Measurements from ENCODE around the gene POC1B.

Gene POC1B

DNA sequence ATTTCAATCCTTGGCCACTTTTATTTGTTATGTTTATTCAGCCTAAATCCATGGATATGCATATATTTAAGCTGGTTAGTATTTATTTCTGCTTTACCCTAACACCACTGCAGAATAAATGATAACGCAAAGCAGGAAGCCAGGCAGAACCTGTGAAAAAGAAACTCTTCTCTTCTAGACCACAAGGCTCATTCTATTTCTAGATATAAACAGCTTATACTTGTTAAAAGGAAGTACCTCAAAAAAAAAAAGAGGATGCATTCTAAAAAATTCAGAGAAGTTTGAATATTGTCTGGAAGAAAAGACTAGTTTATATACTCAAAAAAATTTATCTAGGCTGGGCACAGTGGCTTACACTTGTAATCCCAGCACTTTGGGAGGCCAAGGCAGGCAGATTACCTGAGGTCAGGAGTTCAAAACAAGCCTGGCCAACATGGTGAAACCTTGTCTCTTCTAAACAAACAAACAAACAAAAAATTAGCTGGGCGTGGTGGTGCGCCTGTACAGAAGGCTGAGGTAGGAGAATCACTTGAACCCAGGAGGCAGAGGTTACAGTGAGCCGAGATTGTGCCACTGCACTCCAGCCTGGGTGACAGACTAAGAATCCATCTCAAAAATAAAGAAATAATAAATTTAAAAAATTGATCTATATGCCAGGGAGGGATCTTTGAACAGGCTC is 57.1 kb downstream of the POC1B start:
- in situ Hi-C loops (cut with HindIII; ENCODE audit: low sequenced_read_pairs) = no loop called here

DNA sequence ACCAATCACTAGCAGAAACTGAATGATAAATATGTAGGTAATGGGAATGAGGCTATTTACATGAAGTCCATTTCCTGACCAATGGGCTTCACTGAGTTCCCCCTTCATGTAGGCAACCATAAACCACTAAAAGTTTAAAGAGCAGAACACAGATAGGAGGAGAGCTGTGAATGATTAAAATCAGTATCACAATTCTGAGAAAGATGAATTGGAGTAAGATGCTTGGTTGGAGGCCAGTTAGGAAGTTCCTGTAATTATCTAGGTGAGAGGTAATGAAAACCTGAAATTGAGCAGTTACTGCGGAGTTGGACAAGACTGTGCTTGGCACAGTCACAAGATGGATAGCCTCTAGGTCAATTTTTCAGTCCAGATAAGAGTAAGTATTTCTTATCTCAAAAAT is 57.8 kb downstream of the POC1B start:
- in situ Hi-C loops (cut with HindIII; ENCODE audit: low sequenced_read_pairs) = no loop called here

DNA sequence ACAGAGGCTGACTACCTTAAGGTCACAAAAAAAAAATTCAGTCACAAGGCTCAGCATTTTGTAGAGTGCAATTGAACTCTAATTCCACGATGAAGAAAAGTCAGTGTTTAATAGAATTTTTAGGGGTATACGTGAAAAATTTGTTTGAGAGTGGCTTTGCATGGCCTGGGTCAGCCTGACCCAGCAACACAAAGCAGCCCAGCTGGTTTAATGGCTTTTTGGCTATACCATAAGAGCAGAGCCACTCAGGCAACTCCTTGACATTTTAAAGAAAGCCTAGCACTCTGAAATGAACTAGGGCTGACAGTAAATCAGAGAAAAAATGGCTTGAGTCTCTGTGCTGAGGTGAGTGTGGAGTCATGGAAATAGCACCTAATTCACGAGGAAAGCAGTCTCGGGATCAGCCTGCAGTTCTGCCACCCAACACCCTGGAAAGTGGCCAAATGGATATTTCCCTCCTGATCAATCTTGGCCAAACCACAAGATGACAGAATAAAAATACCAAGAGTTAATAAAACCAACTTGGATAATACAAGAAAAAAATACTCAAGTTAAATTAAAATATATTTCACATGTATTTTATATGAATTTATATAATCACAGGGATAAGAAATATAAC is 60.8 kb downstream of the POC1B start:
- in situ Hi-C loops (cut with HindIII; ENCODE audit: low sequenced_read_pairs) = loop anchor here (5.0 kb wide), 1 partner anchor 418 kb away; no protein-coding TSS in a partner anchor

DNA sequence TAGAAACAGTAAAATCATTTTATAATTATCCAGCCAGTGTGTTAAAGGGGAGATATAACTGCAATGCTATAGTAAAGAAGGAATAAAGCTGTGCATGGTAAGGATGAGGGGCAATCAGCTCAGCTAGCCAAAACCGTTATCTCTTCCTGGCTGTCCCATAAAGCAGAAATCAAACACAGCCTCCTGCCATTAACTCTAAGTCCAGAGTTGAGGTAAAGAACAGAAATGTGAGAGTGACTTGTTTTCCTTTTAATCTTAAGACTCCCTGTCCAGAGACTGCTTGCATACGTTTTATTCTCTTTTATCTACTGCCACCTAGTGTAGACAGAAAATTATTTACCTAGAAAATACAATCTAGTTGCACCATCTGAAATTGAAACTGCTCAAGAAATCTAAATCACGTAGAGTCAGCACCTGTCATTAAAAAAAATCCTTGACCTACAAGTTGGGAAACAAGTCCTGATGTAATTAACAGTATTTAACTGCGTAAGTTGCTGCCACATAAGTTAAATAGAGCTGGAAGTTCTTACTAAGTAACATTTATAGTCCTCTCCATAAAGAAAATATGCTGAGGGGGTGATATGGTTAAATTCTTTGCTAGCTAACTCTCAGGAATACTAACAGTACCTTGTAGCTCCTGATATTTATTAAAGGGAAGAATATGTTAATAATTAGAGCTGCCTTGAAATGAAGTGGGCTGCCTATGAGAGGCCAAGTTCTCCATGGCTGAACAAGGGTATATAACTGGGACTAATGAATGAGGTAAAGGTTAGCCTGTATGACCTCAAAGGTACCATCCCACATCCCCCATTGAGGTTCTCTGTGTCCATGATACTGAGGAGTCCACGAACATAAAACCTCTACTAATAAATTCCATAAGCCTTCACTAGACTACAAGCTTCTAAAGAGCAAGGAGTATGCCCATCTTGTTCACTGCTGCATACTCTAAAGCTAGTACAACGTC is 63.9 kb downstream of the POC1B start:
- in situ Hi-C loops (cut with HindIII; ENCODE audit: low sequenced_read_pairs) = loop anchor here (5.0 kb wide), 1 partner anchor 415 kb away; no protein-coding TSS in a partner anchor

DNA sequence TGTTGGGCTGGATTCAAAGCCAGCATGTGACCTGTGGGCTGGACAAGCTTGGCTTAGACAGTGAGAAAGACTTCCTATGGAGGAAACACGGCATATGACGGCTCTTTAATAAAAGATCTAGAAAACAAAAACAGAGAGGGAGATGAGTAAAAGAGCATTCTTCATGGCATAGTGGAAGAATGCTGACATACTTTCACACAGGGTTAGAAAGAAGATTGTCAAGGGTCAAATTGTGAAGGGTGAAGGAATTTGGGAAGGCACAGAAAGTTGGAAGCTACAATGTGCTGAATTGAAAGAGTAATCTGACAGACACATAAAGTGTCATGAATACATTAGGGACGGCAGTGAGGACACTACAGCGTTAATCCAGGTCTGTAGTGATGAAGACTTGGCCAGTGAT is 64.7 kb downstream of the POC1B start:
- in situ Hi-C loops (cut with HindIII; ENCODE audit: low sequenced_read_pairs) = loop anchor here (5.0 kb wide), 1 partner anchor 414 kb away; no protein-coding TSS in a partner anchor

DNA sequence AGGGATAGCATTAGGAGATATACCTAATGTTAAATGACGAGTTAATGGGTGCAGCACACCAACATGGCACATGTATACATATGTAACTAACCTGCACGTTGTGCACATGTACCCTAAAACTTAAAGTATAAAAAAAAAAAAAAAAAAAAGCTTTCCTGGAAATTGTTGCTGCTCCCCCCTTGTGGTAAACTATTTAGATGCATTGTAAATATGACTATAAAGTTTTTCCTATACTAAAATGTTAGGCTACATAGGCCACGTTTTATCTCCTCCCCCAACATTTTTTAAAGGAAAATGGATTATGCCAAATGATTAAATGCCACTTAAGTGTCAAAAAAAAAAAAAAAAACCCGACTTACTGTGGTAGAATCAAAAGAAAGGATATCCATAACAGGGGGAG is 66.6 kb downstream of the POC1B start:
- in situ Hi-C loops (cut with HindIII; ENCODE audit: low sequenced_read_pairs) = loop anchor here (5.0 kb wide), 1 partner anchor 77 kb away; no protein-coding TSS in a partner anchor

DNA sequence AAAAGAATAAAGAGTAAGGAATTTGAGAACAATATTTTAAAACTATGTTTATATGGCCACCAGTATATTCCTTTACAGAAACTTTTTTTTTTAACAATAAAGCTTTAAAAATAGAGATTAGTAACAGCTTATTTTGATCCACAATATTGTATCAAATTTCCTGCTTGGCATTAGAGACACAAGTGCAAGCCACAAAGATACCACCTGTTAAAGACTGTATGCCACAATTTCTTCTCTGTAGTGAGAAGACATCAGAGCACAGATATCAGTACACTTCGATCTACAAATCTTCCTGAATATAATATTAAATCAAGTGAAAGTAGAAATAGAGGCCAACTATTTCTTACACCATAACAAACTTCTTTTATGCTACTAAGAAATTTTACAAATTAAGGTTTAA is 69.3 kb downstream of the POC1B start:
- in situ Hi-C loops (cut with HindIII; ENCODE audit: low sequenced_read_pairs) = loop anchor here (5.0 kb wide), 1 partner anchor 74 kb away; no protein-coding TSS in a partner anchor

DNA sequence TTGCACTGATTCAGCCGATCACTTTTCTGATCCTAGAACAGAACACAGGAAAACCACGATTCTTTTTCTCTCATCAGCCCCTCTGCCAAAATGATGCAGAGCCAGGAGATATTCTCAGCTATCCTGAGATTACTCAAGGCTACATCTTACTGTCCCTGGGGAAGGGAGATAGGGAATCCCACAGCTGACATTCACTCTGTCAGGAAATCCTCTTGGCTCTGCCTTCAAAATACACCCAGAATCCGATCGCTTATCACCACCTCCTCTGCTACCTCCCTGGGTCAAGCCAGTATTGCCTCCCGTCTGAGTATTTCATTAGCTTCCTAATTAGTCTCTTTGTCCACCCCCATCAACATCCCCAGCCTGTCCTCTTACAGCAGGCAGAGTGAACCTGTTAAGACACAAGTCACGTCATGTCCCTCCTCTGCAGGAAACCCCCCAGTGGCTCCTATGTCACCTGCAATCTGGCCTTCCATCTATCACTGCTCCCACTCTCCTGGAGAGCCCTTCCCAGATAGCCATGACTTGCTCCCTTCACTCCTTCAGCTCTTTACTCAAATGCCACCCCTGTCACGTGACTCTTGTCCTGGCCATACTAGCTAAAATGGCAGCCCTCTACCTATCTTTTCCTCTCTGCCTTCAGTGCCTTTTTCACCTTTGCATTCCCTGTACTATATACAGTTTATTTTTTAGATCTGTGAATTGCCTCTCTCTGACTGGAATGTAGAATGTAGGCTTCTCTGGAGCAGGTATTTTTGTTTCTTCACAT is 71.6 kb downstream of the POC1B start:
- in situ Hi-C loops (cut with HindIII; ENCODE audit: low sequenced_read_pairs) = no loop called here

DNA sequence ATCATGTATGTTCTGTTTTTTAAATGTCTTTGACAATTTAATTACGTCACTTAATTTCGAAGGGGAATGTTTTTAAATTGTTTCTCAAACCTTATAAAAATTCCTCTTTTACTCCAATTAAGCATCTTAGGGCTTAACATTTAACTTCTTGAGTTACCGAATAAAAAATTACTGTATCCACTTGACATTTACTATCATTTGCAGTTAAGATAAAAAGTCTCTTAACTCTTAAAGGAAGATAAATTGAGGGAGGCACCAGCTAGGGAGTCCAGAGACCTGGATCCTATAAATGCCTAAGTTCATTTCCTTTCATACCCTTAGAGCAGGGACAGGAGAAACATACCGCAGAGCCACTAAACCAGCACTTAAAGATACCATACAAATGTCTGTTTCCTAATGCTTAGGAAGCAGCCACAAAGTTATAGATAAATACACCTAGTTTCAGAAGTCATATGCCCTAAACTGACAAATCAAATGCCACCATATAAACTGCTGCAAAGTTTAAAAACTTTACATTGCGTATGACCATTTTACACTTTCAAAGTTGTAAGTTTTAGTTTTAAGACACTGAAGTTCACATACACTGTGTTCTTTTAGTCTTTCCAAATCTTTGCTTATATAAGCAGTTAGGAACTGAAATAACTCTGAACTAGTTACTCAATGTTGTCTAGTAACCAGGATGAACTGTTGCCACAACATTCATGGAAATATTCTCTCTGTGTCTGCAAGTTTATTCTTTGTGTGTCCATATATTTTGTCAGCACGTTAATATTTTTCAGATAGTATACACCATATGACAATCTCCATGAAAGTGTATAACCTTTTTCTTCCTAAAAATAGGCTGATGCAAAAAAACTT is 72.5 kb downstream of the POC1B start:
- in situ Hi-C loops (cut with HindIII; ENCODE audit: low sequenced_read_pairs) = no loop called here

DNA sequence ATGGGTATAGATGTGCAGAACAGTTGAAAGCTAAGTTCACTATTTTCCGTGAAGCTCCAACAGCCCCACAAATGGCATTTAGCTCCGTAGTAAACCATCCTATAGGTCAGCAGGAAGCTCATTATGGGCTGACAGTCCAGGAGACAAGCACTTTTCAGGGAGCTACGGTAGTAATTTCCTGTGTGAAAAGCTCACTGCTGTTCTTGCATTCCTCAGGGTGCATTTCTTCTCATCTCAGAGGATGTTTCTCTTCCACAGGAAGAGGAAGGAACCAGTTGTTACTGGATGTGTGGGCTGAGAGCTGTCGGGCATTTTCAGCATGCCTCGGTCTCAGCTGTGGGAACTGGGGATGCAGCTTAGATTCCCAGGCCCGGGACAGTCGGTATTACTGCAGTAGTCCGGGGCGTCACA is 74.0 kb downstream of the POC1B start:
- in situ Hi-C loops (cut with HindIII; ENCODE audit: low sequenced_read_pairs) = no loop called here

DNA sequence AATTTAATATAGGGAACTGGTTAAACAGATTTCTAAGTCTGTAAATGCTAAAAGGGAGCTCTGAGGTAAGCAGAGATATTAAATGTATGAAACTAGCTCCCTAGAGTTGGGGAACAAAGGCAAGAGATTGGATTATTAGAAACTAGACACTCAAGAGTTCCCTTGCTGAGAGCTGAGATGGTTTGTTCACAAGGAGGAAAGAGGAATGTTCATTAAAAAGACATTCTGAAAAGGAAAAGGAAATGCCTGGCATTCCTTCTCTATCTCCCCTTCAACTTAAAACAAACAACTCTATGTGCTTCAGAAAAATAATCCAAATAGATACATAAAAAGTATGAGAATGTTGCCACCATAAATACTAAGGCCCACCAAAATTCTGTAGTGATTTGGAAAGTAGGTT is 74.9 kb downstream of the POC1B start:
- in situ Hi-C loops (cut with HindIII; ENCODE audit: low sequenced_read_pairs) = no loop called here

DNA sequence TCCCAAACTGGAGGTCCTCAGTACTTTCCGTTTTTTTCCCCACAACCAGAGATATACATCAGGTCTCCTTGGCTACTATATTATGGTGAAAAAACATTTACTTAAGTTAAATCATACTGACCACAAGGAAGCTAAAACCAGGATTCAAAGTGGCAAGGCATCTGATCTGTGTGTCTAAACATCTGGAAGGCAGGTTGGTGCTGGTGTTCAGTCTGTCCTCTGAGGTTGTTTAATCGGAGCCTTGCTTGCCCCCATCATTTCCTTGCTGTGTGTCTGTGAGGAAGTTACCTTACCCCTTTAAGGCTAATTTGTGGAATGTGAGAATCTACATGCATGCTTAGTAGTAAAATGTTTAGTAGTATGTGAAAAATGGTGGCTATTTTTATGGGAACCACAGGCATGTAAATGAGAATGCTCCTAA is 76.9 kb downstream of the POC1B start:
- in situ Hi-C loops (cut with HindIII; ENCODE audit: low sequenced_read_pairs) = no loop called here

DNA sequence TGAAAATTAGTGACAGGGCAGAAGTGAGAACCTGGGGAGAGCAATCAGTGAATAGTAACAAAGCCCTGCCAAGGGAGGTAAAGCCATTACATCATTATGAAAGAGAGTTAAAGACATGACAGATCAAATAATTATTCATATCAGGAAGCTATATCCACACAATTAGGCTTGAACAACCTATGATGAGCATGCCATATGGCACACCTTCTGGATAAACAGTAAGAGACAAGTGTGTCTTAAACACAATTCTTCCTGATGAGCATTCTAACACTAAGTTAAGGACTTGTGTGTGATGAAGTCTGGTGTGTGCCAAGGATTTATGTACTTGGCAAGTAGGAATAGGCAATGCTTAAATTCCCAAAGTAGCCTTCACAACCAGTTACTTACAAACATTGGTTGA is 77.3 kb downstream of the POC1B start:
- in situ Hi-C loops (cut with HindIII; ENCODE audit: low sequenced_read_pairs) = no loop called here

DNA sequence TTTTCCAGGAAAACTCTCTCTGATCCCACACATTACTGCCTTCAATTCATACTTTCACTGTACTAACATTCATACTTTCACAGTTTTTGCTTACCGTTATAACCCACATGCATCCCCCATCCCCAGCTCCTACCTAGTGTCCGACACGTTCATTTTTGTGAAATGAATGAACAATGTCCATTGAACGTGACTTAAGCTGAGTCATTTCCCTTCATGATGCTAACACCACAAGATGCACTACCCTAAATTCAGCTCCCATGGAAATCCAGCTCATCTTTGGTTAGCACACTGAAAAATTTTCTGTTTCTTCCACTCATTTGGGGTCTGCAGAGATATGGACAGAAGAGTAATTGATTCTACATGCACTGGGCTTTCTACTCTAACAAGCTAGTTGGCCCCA is 85.9 kb downstream of the POC1B start:
- in situ Hi-C loops (cut with HindIII; ENCODE audit: low sequenced_read_pairs) = no loop called here

DNA sequence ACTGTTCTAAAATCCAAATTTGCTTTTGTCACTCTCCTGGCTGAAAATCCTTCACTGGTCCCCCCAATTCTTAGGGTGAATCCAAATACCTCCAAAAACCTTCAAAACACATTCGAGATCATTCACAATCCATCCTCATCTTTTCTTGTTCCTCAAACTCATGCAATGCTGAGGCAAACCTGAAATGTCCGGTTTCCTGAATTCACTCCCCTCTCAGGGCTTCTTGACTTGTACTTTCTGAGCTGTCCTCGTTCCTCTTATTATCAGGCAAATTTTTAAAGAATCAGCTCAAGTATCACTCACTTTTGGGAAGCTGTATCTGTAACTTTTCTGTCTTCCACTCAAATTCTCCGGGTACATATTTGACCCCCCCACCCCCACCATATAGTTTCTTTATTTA is 88.6 kb downstream of the POC1B start:
- in situ Hi-C loops (cut with HindIII; ENCODE audit: low sequenced_read_pairs) = no loop called here

DNA sequence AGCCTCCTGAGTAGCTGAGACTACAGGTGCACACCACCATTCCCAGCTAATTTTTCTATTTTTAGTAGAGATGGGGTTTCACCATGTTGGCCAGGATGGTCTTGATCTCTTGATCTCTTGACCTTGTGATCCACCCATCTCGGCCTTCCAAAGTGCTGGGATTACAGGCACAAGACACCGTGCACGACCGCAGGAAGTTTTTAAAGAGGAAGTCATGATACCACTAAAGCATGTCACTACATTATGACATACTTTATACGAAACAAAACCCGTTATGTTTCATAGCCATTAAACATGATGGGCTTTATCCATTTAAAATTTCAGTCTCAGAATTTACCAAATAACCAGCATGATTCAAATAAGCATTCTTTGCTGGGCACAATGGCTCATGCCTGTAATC is 89.8 kb downstream of the POC1B start:
- in situ Hi-C loops (cut with HindIII; ENCODE audit: low sequenced_read_pairs) = no loop called here

DNA sequence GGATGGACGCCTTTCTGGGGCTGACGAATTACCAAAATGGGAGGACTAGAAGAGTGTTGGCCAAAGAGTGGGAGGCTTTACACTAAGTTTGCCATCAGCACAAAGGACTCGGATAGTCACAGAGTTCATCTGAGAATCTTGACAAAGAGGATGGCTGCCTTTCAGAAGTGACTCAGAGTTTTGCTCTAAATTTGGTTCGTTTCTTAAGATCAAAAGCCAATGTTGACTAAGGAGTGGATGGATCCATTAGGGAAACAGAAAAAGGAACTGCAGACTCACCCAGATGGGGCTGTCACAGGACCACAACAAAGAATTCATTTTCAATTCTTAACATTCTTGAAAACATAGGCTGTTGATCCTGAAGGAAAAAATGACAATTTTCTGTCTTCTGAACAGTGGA is 92.2 kb downstream of the POC1B start:
- in situ Hi-C loops (cut with HindIII; ENCODE audit: low sequenced_read_pairs) = no loop called here

DNA sequence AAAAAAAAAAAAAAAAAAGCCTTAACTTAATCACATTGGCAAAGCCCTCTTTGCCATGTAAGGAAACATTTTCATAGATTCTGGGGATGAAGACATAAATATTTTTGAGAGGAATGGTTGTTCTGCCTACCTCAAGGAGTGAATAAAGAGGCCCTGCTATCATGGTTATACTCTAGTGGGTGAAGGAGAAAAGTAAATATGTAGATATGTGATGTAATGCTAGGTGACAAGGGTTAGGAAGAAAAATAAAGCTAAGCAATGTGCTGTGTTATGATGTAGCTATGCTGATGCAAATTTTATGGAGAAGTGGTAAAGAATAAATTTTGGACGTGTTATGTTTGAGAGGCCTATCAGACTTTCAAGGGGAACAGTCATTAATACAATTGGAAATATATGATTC is 93.5 kb downstream of the POC1B start:
- in situ Hi-C loops (cut with HindIII; ENCODE audit: low sequenced_read_pairs) = no loop called here

DNA sequence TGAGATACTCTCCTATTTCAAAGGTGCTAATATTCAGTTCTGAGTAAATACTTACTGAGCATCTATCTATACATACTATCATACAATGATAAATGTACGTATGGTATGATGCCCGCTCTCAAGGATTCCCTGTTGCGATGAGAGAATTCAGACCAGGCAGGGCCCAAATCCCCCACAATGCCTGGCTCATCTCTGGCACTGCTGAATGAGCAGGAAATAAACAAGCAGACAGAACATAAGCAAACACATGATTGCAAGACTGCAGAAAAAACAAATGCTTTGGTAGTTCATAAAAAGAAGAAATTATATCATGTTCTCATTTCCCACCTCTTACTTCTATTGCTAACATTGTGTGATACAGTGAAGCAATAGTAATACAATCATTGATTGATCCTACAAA is 96.3 kb downstream of the POC1B start:
- in situ Hi-C loops (cut with HindIII; ENCODE audit: low sequenced_read_pairs) = no loop called here
